Central memory CD8-positive, alpha-beta T cell (primary cell): ENCODE measurements around the gene HAUS6.
A peak's percentile ranks its signal among the peaks of the same experiment; 100 is the strongest.
"Not testable (repeated sequence)": the region's sequence is repeated elsewhere in the genome, so short reads cannot be mapped to it uniquely, and the experiment has no call there.

ENCODE experiments used
- ATAC-seq: fragments of 150-1000 bp; cut with Tn5 transposase; replicated peaks from 2 replicates; pipeline ENCODE4 v1.10.0; 2022; ENCODE audit warnings: mild to moderate bottlenecking, moderate FRiP score, moderate number of reproducible peaks; ENCODE audit not compliant: poor library complexity, severe bottlenecking; ENCODE audit errors: extremely low read depth
- DNase-seq, 2 donors: peaks; one replicate each; pipeline ENCODE4 v3.0.0; 2021; ENCODE audit warnings: low spot score in 2 of 2
- H3K27ac Mint-ChIP-seq: one replicate; pipeline ENCODE4 v1.8.0; 2022; ENCODE audit warnings: low read depth, mild to moderate bottlenecking, moderate library complexity, mixed read lengths
- H3K27me3 Mint-ChIP-seq: one replicate; pipeline ENCODE4 v1.8.0; 2022; ENCODE audit warnings: mixed read lengths
- H3K36me3 Mint-ChIP-seq: one replicate; pipeline ENCODE4 v1.8.0; 2022; ENCODE audit warnings: mild to moderate bottlenecking, moderate library complexity, mixed read lengths; ENCODE audit not compliant: insufficient read depth
- H3K4me1 Mint-ChIP-seq: one replicate; pipeline ENCODE4 v1.8.0; 2022; ENCODE audit warnings: mixed read lengths
- H3K4me3 Mint-ChIP-seq: one replicate; pipeline ENCODE4 v1.8.0; 2022; ENCODE audit warnings: mild to moderate bottlenecking, moderate library complexity, mixed read lengths
- H3K9me3 Mint-ChIP-seq: one replicate; pipeline ENCODE4 v1.8.0; 2022; ENCODE audit warnings: mixed read lengths

HAUS6 gene

GRCh38 chr9:19049917-19050636, 52.6 kb downstream of the HAUS6 start:
- H3K4me1 Mint-ChIP-seq = peaks cover 28% of the 10 kb centered on the region
- no peak for DNase-seq
- H3K9me3 Mint-ChIP-seq = no peaks in the 10 kb centered on the region
- H3K36me3 Mint-ChIP-seq = peaks cover 15% of the 10 kb centered on the region
- no peak for ATAC-seq
- peak overlapping the region; percentile 94 for H3K27ac Mint-ChIP-seq
- no peaks in the 10 kb centered on the region for H3K27me3 Mint-ChIP-seq
- H3K4me3 Mint-ChIP-seq = peak overlapping the region; percentile 86

- no peaks in the 10 kb centered on the region for H3K27me3 Mint-ChIP-seq
- no peaks in the 10 kb centered on the region for H3K9me3 Mint-ChIP-seq
- peaks cover 28% of the 10 kb centered on the region for H3K4me1 Mint-ChIP-seq
- peak; percentile 88 for ATAC-seq
- peak within 1 kb of the TSS; percentile 86 for H3K4me3 Mint-ChIP-seq
- peak; percentile 92 to 98 for DNase-seq
- peak within 1 kb of the TSS; percentile 94 for H3K27ac Mint-ChIP-seq
- peaks cover 15% of the 10 kb centered on the region for H3K36me3 Mint-ChIP-seq
Measured at GRCh38 chr9:19048966-19049916, 53.5 kb downstream of the HAUS6 start, which contains the start of gene RRAGA. Gene RRAGA (plus strand): TSS chr9:19049427. CDS start chr9:19049660, 233 bp downstream.

- Mint-ChIP-seq H3K4me3 (no peak overlapping the region), H3K36me3 (no peaks in the 10 kb centered on the region), H3K27ac (no peak overlapping the region), H3K9me3 (no peaks in the 10 kb centered on the region), H3K4me1 (peaks cover 5% of the 10 kb centered on the region), H3K27me3 (no peaks in the 10 kb centered on the region)
- DNase-seq (no peak), ATAC-seq (no peak)
Measured at GRCh38 chr9:19036611-19037010, 66.1 kb downstream of the HAUS6 start.

GRCh38 chr9:19033015-19033414, 69.7 kb downstream of the HAUS6 start, which contains the start of gene SAXO1:
Gene SAXO1 (minus strand): TSS chr9:19033209. CDS start chr9:19032908, 301 bp downstream.
- Mint-ChIP-seq H3K27me3 (peaks cover 19% of the 10 kb centered on the region), H3K4me1 (no peaks in the 10 kb centered on the region), H3K36me3 (no peaks in the 10 kb centered on the region), H3K9me3 (no peaks in the 10 kb centered on the region), H3K4me3 (no peak within 1 kb of the TSS), H3K27ac (no peak within 1 kb of the TSS)
- ATAC-seq (no peak), DNase-seq (no peak)

- H3K4me1 Mint-ChIP-seq = no peaks in the 10 kb centered on the region
- H3K27me3 Mint-ChIP-seq = peaks cover 19% of the 10 kb centered on the region
- no peak for DNase-seq
- H3K4me3 Mint-ChIP-seq = no peak overlapping the region
- H3K36me3 Mint-ChIP-seq = no peaks in the 10 kb centered on the region
- no peak for ATAC-seq
- H3K27ac Mint-ChIP-seq = no peak overlapping the region
- no peaks in the 10 kb centered on the region for H3K9me3 Mint-ChIP-seq
Measured at GRCh38 chr9:19032406-19032805, 70.3 kb downstream of the HAUS6 start.

- no peak overlapping the region for H3K4me3 Mint-ChIP-seq
- DNase-seq = no peak
- H3K4me1 Mint-ChIP-seq = no peaks in the 10 kb centered on the region
- H3K36me3 Mint-ChIP-seq = no peaks in the 10 kb centered on the region
- H3K27me3 Mint-ChIP-seq = peaks cover 28% of the 10 kb centered on the region
- H3K9me3 Mint-ChIP-seq = no peaks in the 10 kb centered on the region
- H3K27ac Mint-ChIP-seq = no peak overlapping the region
- ATAC-seq = no peak
Measured at GRCh38 chr9:19030899-19031298, 71.8 kb downstream of the HAUS6 start.

- ATAC-seq (no peak), DNase-seq (no peak)
- Mint-ChIP-seq H3K36me3 (no peaks in the 10 kb centered on the region), H3K27me3 (peaks cover 36% of the 10 kb centered on the region), H3K4me1 (no peaks in the 10 kb centered on the region), H3K4me3 (no peak overlapping the region), H3K27ac (no peak overlapping the region), H3K9me3 (no peaks in the 10 kb centered on the region)
Measured at GRCh38 chr9:19028835-19029451, 73.8 kb downstream of the HAUS6 start.

GRCh38 chr9:19027825-19028224, 74.9 kb downstream of the HAUS6 start:
- Mint-ChIP-seq H3K4me3 (no peak overlapping the region), H3K4me1 (no peaks in the 10 kb centered on the region), H3K27ac (no peak overlapping the region), H3K36me3 (no peaks in the 10 kb centered on the region), H3K27me3 (peaks cover 45% of the 10 kb centered on the region), H3K9me3 (no peaks in the 10 kb centered on the region)
- ATAC-seq (no peak), DNase-seq (no peak)

GRCh38 chr9:19026375-19026774, 76.3 kb downstream of the HAUS6 start:
- Mint-ChIP-seq H3K9me3 (no peaks in the 10 kb centered on the region), H3K27ac (no peak overlapping the region), H3K36me3 (no peaks in the 10 kb centered on the region), H3K4me3 (no peak overlapping the region), H3K4me1 (no peaks in the 10 kb centered on the region), H3K27me3 (peaks cover 45% of the 10 kb centered on the region)
- DNase-seq = no peak
- no peak for ATAC-seq

GRCh38 chr9:19023078-19023477, 79.6 kb downstream of the HAUS6 start:
- Mint-ChIP-seq H3K4me1 (no peaks in the 10 kb centered on the region), H3K27me3 (peaks cover 25% of the 10 kb centered on the region), H3K27ac (no peak overlapping the region), H3K4me3 (no peak overlapping the region), H3K9me3 (no peaks in the 10 kb centered on the region), H3K36me3 (no peaks in the 10 kb centered on the region)
- ATAC-seq (no peak), DNase-seq (no peak)

GRCh38 chr9:19022206-19022605, 80.5 kb downstream of the HAUS6 start:
- DNase-seq (no peak), ATAC-seq (no peak)
- H3K27ac Mint-ChIP-seq = no peak overlapping the region
- peaks cover 25% of the 10 kb centered on the region for H3K27me3 Mint-ChIP-seq
- H3K9me3 Mint-ChIP-seq = no peaks in the 10 kb centered on the region
- H3K4me1 Mint-ChIP-seq = no peaks in the 10 kb centered on the region
- no peaks in the 10 kb centered on the region for H3K36me3 Mint-ChIP-seq
- H3K4me3 Mint-ChIP-seq = no peak overlapping the region

GRCh38 chr9:19021649-19022048, 81.1 kb downstream of the HAUS6 start:
- H3K9me3 Mint-ChIP-seq, H3K27ac Mint-ChIP-seq, H3K4me3 Mint-ChIP-seq, ATAC-seq, H3K36me3 Mint-ChIP-seq, DNase-seq, H3K4me1 Mint-ChIP-seq: not testable (repeated sequence)
- H3K27me3 Mint-ChIP-seq = peaks cover 20% of the 10 kb centered on the region
